ENCODE measurements around the gene ADNP. TPM values are rescaled to one million over a fixed set of nuclear protein-coding genes. Genes with fewer than 3 reads are reported as not detected.
A peak's percentile ranks its signal among the peaks of the same experiment; 100 is the strongest.

ADNP gene
- total RNA-seq, 2 experiments from 2014 or later = 73.0 to 80.7 TPM

GRCh38 chr20:50859161-50859560, 72.1 kb downstream of the ADNP start:
- Mint-ChIP-seq H3K4me1 (no peaks in the 10 kb centered on the region), H3K27me3 (no peaks in the 10 kb centered on the region), H3K36me3 (no peaks in the 10 kb centered on the region), H3K27ac (no peak overlapping the region), H3K9me3 (no peaks in the 10 kb centered on the region), H3K4me3 (no peak overlapping the region)
- no peak for DNase-seq

- no peaks in the 10 kb centered on the region for H3K4me1 Mint-ChIP-seq
- H3K4me3 Mint-ChIP-seq = no peak overlapping the region
- no peaks in the 10 kb centered on the region for H3K36me3 Mint-ChIP-seq
- no peaks in the 10 kb centered on the region for H3K9me3 Mint-ChIP-seq
- no peaks in the 10 kb centered on the region for H3K27me3 Mint-ChIP-seq
- DNase-seq = no peak
- no peak overlapping the region for H3K27ac Mint-ChIP-seq
Observed at GRCh38 chr20:50858525-50858924, 72.7 kb downstream of the ADNP start.

- Mint-ChIP-seq H3K9me3 (no peaks in the 10 kb centered on the region), H3K4me3 (no peak overlapping the region), H3K36me3 (no peaks in the 10 kb centered on the region), H3K27me3 (no peaks in the 10 kb centered on the region), H3K27ac (no peak overlapping the region), H3K4me1 (no peaks in the 10 kb centered on the region)
- no peak for DNase-seq
Observed at GRCh38 chr20:50857348-50857747, 73.9 kb downstream of the ADNP start.

- Mint-ChIP-seq H3K27me3 (no peaks in the 10 kb centered on the region), H3K9me3 (no peaks in the 10 kb centered on the region), H3K4me1 (no peaks in the 10 kb centered on the region), H3K36me3 (peaks cover 4% of the 10 kb centered on the region), H3K27ac (no peak overlapping the region), H3K4me3 (no peak overlapping the region)
- no peak for DNase-seq
Observed at GRCh38 chr20:50856475-50857041, 74.7 kb downstream of the ADNP start.

GRCh38 chr20:50855498-50856474, 75.5 kb downstream of the ADNP start:
- no peak for DNase-seq
- H3K36me3 Mint-ChIP-seq = peaks cover 4% of the 10 kb centered on the region
- no peak overlapping the region for H3K4me3 Mint-ChIP-seq
- H3K27me3 Mint-ChIP-seq = no peaks in the 10 kb centered on the region
- no peaks in the 10 kb centered on the region for H3K9me3 Mint-ChIP-seq
- no peak overlapping the region for H3K27ac Mint-ChIP-seq
- peaks cover 3% of the 10 kb centered on the region for H3K4me1 Mint-ChIP-seq

GRCh38 chr20:50854506-50855249, 76.6 kb downstream of the ADNP start:
- Mint-ChIP-seq H3K36me3 (peaks cover 4% of the 10 kb centered on the region), H3K9me3 (no peaks in the 10 kb centered on the region), H3K4me1 (peaks cover 9% of the 10 kb centered on the region), H3K4me3 (no peak overlapping the region), H3K27me3 (no peaks in the 10 kb centered on the region), H3K27ac (no peak overlapping the region)
- DNase-seq = no peak

- Mint-ChIP-seq H3K27ac (peak overlapping the region; percentile 16), H3K9me3 (no peaks in the 10 kb centered on the region), H3K27me3 (no peaks in the 10 kb centered on the region), H3K36me3 (peaks cover 4% of the 10 kb centered on the region), H3K4me3 (no peak overlapping the region), H3K4me1 (peaks cover 18% of the 10 kb centered on the region)
- DNase-seq = no peak
Observed at GRCh38 chr20:50852085-50852484, 79.2 kb downstream of the ADNP start.

- Mint-ChIP-seq H3K4me1 (peaks cover 18% of the 10 kb centered on the region), H3K36me3 (peaks cover 5% of the 10 kb centered on the region), H3K9me3 (no peaks in the 10 kb centered on the region), H3K27ac (peak overlapping the region; percentile 72), H3K27me3 (no peaks in the 10 kb centered on the region), H3K4me3 (no peak overlapping the region)
- DNase-seq = no peak
Observed at GRCh38 chr20:50850721-50851286, 80.4 kb downstream of the ADNP start.

GRCh38 chr20:50848846-50849673, 82.2 kb downstream of the ADNP start:
- Mint-ChIP-seq H3K27ac (no peak overlapping the region), H3K9me3 (no peaks in the 10 kb centered on the region), H3K36me3 (peaks cover 5% of the 10 kb centered on the region), H3K27me3 (no peaks in the 10 kb centered on the region), H3K4me1 (peaks cover 30% of the 10 kb centered on the region), H3K4me3 (no peak overlapping the region)
- no peak for DNase-seq

- H3K27ac Mint-ChIP-seq = peak overlapping the region; percentile 63
- H3K36me3 Mint-ChIP-seq = peaks cover 5% of the 10 kb centered on the region
- H3K4me1 Mint-ChIP-seq = peaks cover 32% of the 10 kb centered on the region
- no peak for DNase-seq
- H3K4me3 Mint-ChIP-seq = no peak overlapping the region
- no peaks in the 10 kb centered on the region for H3K27me3 Mint-ChIP-seq
- H3K9me3 Mint-ChIP-seq = no peaks in the 10 kb centered on the region
Observed at GRCh38 chr20:50848341-50848808, 82.9 kb downstream of the ADNP start.

GRCh38 chr20:50845566-50846215, 85.5 kb downstream of the ADNP start:
- no peak overlapping the region for H3K4me3 Mint-ChIP-seq
- H3K27ac Mint-ChIP-seq = no peak overlapping the region

GRCh38 chr20:50844430-50845100, 86.7 kb downstream of the ADNP start:
- peak; percentile 81 for DNase-seq
- H3K27ac Mint-ChIP-seq = peak overlapping the region; percentile 79

More at GRCh38 chr20:50845566-50846215, 85.5 kb downstream of the ADNP start:
- DNase-seq = no peak
- H3K27me3 Mint-ChIP-seq = no peaks in the 10 kb centered on the region
- peaks cover 29% of the 10 kb centered on the region for H3K4me1 Mint-ChIP-seq
- no peaks in the 10 kb centered on the region for H3K9me3 Mint-ChIP-seq
- peaks cover 1% of the 10 kb centered on the region for H3K36me3 Mint-ChIP-seq

More at GRCh38 chr20:50844430-50845100, 86.7 kb downstream of the ADNP start:
- peaks cover 1% of the 10 kb centered on the region for H3K36me3 Mint-ChIP-seq
- peaks cover 23% of the 10 kb centered on the region for H3K4me1 Mint-ChIP-seq
- H3K27me3 Mint-ChIP-seq = no peaks in the 10 kb centered on the region
- H3K4me3 Mint-ChIP-seq = no peak overlapping the region
- H3K9me3 Mint-ChIP-seq = no peaks in the 10 kb centered on the region

Measured in activated naive CD8-positive, alpha-beta T cell treated with anti-CD3 and anti-CD28 coated beads for 36 hours (primary cell).